Right atrium auricular region (tissue), 2 donors: ENCODE data around the gene RNF168. TPM values are rescaled to one million over a fixed set of nuclear protein-coding genes. Genes with fewer than 3 reads are reported as not detected.

Experiments
- DNase-seq: peaks from one replicate; pipeline ENCODE4 v3.0.0-alpha.2; 2019; ENCODE audit warnings: low spot score
- H3K27ac ChIP-seq, 2 donors: fragments of 200-600 bp; sonication (generic); 1 replicate in 1 of 2; 2 replicates in 1 of 2; pipeline ENCODE4 v1.5.1; 2016 to 2019
- H3K27me3 ChIP-seq, 2 donors: fragments of 200-600 bp; sonication (generic); one replicate each; pipeline versions ENCODE4 v1.5.1 to v1.6.0; 2017 to 2019
- H3K36me3 ChIP-seq: fragments of 200-600 bp; sonication (generic); one replicate; pipeline ENCODE4 v1.5.1; 2016
- H3K4me1 ChIP-seq, 2 donors: fragments of 200-600 bp; sonication (generic); one replicate each; pipeline versions ENCODE4 v1.5.1 to v1.6.0; 2017 to 2019
- H3K4me3 ChIP-seq, 2 donors: fragments of 200-600 bp; sonication (generic); 1 replicate in 1 of 2; 2 replicates in 1 of 2; pipeline ENCODE4 v1.5.1; 2017 to 2019; ENCODE audit warnings: mild to moderate bottlenecking in 1 of 2, moderate library complexity in 1 of 2
- H3K9me3 ChIP-seq, 2 donors: fragments of 200-600 bp; sonication (generic); one replicate each; pipeline ENCODE4 v1.5.1; 2019
- CTCF ChIP-seq, 2 donors: fragments of 200-600 bp; sonication (generic); IDR thresholded peaks; one replicate each; pipeline ENCODE4 v1.5.1; 2019; ENCODE audit warnings: antibody characterized with exemption in 2 of 2
- total RNA-seq, 2 donors: library from RNA; depleted of rRNA; stranded (reverse); fragments of >200 nt; gene quantifications; one replicate each; pipeline ENCODE4 v1.1.0, GENCODE V29; 2016

The RNF168 gene
- total RNA-seq, 2 donors from 2014 or later = 14.9 to 15.5 TPM

GRCh38 chr3:196493292-196493691 lies 10.3 kb downstream of the RNF168 start:
- no peak overlapping the region for H3K27ac ChIP-seq
- H3K27me3 ChIP-seq = no peaks in the 10 kb centered on the region
- H3K4me3 ChIP-seq = no peak overlapping the region
- H3K9me3 ChIP-seq = no peaks in the 10 kb centered on the region
- no peak for TF ChIP-seq CTCF (IDR thresholded peaks at IDR 0.05)
- DNase-seq = no peak
- peaks cover 0 to 5% of the 10 kb centered on the region in 2 donors for H3K4me1 ChIP-seq
- H3K36me3 ChIP-seq = no peaks in the 10 kb centered on the region

GRCh38 chr3:196492080-196492479 lies 11.5 kb downstream of the RNF168 start:
- Histone ChIP-seq H3K36me3 (peaks cover 9% of the 10 kb centered on the region), H3K9me3 (no peaks in the 10 kb centered on the region), H3K4me3 (no peak overlapping the region), H3K4me1 (peaks cover 0 to 5% of the 10 kb centered on the region in 2 donors), H3K27ac (no peak overlapping the region), H3K27me3 (no peaks in the 10 kb centered on the region)
- TF ChIP-seq CTCF (IDR thresholded peaks at IDR 0.05) = no peak
- no peak for DNase-seq

- no peak for TF ChIP-seq CTCF (IDR thresholded peaks at IDR 0.05)
- no peaks in the 10 kb centered on the region for H3K27me3 ChIP-seq
- no peak for DNase-seq
Observed at GRCh38 chr3:196489747-196490146, 13.8 kb downstream of the RNF168 start.

GRCh38 chr3:196486263-196486662 lies 17.3 kb downstream of the RNF168 start:
- Histone ChIP-seq H3K27me3 (no peaks in the 10 kb centered on the region), H3K27ac (no peak overlapping the region), H3K4me1 (peaks cover 0 to 4% of the 10 kb centered on the region in 2 donors), H3K4me3 (no peak overlapping the region), H3K9me3 (no peaks in the 10 kb centered on the region), H3K36me3 (peaks cover 59% of the 10 kb centered on the region)
- DNase-seq = no peak
- peak; percentile 20 to 54 for TF ChIP-seq CTCF (IDR thresholded peaks at IDR 0.05)

More at GRCh38 chr3:196489747-196490146, 13.8 kb downstream of the RNF168 start:
- peaks cover 31% of the 10 kb centered on the region for H3K36me3 ChIP-seq
- H3K4me3 ChIP-seq = no peak overlapping the region
- H3K27ac ChIP-seq = no peak overlapping the region
- peaks cover 0 to 5% of the 10 kb centered on the region in 2 donors for H3K4me1 ChIP-seq
- no peaks in the 10 kb centered on the region for H3K9me3 ChIP-seq

- no peak overlapping the region for H3K4me3 ChIP-seq
- TF ChIP-seq CTCF (IDR thresholded peaks at IDR 0.05) = no peak
- no peaks in the 10 kb centered on the region for H3K9me3 ChIP-seq
- no peaks in the 10 kb centered on the region for H3K4me1 ChIP-seq
- H3K36me3 ChIP-seq = peaks cover 78% of the 10 kb centered on the region
- H3K27ac ChIP-seq = no peak overlapping the region
- DNase-seq = no peak
- no peaks in the 10 kb centered on the region for H3K27me3 ChIP-seq
Observed at GRCh38 chr3:196477678-196478077, 25.9 kb downstream of the RNF168 start.

- peaks cover 48% of the 10 kb centered on the region for H3K36me3 ChIP-seq
Observed at GRCh38 chr3:196472286-196472685, 31.3 kb downstream of the RNF168 start.

More at GRCh38 chr3:196472286-196472685, 31.3 kb downstream of the RNF168 start:
- H3K4me3 ChIP-seq = no peak overlapping the region
- no peaks in the 10 kb centered on the region for H3K4me1 ChIP-seq
- no peak overlapping the region for H3K27ac ChIP-seq
- no peaks in the 10 kb centered on the region for H3K27me3 ChIP-seq
- DNase-seq = no peak
- TF ChIP-seq CTCF (IDR thresholded peaks at IDR 0.05) = no peak
- no peaks in the 10 kb centered on the region for H3K9me3 ChIP-seq
